GM21423 (cell line): ENCODE data around the gene ATXN1.
A peak's percentile ranks its signal among the peaks of the same experiment; 100 is the strongest.

Source experiments
- ATAC-seq: cut with Tn5 transposase; IDR thresholded peaks from one replicate; pipeline ENCODE4 v1.9.1; 2021; ENCODE audit warnings: mild to moderate bottlenecking, moderate library complexity; ENCODE audit not compliant: unreplicated experiment

ATXN1 gene

DNA sequence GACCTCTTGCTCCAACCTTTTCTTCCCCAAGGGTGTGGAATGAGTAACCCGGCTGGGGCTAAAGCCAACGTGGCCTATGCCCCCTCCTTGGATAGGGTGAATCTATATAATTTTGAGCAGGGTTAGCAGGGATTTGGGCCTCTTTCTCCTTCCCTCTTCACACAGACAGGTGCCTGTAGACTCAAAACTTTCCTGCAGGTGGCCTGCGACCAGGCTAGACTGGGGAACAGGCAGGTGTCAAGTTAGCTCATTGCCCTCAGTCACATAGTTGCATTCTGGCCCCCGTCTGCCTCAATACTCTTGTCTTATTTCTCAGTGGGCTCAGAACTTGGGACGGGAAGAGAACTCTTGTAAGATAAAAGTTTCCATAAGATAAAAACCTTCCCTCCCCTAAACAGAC lies 243.0 kb downstream of the ATXN1 start:
- ATAC-seq, result no peak

DNA sequence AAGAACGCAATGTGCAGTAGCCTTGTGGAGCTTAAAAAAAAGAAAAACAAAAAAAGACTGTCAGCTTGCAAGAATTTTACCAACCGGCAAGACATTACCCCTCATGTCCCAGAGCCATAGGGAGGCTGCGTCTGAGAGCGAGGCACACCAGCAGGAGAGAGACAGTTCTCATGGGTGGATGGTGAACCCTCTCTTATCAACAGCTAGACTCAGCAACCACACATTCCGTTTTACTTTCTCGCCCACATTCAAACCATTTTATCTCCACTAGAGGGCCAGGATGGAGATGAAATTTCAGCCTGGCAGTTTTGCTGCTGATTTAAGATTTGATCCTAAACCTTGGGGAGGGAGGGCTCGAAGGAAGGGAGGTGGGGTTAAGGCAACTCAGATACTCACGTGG lies 247.0 kb downstream of the ATXN1 start:
- no peak for ATAC-seq

DNA sequence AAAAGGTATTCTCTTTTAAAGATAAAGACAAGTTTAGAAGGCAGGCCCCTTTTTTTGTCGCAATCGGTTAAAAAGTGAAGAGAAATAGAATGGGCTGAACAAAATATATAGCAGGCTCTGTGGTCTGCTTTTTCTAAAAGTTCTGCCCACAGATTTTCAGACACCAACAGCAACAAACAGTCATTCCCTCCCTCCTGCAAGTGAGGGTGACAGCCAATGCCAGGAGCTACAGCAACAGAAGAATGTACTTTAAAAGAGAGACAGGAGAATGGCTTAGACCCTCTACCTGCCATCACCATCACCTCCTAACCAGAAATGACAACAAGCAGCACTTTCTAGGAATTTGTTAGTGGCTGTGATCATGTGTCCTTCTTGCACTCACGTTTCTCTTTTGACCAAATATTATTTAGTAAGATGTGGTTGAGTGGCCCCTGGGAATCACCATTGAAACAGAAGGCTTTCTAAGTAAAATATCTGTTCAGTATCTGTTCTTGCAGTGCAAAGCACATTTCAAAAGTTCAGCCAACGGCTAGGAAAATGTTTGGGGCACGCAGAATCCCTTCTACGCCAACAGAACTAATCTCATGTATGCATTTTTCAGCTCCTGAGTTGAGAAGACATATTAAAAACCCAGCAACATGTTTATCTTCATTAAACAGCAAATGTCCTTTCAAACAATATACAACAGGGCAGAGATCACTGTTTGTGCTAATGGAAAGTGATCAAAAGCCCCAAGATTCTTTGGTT lies 248.5 kb downstream of the ATXN1 start:
- ATAC-seq, result no peak

DNA sequence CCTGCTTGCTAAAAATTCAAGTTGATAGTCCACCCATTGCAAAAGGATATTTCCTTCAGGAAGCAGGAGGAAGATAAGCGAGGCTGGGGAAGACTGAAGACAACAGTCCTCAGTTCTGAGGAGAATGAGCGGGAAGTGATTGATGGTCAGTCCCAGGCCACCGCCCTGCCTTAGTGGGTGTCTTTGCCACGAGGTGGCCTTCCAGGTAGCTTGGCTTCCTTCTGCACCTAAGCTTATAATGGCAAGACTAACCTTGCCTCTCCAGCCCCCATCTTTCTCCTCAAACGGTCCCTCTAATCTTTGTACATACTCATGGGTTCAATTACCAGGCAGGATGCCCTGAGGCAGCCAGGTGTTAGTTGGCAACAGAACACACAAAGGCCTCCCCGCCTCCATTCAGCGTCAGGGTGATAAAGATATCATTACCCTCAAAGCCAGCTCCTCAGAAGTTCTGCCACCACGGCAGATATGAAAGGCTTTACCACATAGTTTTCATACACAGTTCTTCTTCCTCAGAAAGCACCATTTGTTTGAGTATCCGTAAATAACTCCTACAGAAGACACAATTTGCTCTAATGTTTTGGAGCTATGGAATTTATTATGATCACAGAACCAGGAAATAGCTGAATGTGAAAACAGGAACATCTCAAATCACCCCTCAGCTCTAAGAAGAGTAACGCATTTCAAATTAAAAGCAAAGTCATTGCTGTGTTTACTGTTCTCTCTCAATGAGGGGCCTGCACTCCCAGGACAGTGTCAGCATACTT lies 249.4 kb downstream of the ATXN1 start:
- peak; percentile 65 for ATAC-seq

DNA sequence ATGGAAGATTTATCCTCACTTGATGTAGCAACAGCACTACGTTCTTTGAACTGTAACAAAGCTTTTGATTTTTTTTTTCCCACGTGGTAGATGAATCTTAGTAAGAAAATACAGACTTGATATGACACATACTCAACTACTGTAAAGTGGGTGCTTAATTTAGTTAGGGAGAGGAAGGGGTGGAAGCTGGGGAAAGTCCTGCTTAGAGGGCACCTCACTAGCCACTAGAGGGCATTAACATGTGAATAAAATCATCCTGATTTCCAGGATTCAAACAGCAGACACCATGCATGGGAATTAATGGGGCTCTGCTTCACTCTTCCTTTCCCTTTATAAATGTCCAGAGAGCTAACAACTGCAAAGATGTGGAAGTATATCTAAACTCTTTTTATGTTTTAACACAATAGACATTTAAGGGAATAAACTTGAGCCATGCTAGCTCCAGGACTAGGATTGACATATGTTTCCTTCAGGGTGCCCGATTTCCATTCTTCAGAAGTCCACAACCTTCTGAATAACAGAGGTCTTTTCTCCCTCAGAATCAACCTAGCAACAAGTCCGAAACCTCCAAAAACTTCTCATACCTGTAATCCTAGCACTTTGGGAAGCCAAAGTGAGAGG lies 250.1 kb downstream of the ATXN1 start:
- no peak for ATAC-seq

DNA sequence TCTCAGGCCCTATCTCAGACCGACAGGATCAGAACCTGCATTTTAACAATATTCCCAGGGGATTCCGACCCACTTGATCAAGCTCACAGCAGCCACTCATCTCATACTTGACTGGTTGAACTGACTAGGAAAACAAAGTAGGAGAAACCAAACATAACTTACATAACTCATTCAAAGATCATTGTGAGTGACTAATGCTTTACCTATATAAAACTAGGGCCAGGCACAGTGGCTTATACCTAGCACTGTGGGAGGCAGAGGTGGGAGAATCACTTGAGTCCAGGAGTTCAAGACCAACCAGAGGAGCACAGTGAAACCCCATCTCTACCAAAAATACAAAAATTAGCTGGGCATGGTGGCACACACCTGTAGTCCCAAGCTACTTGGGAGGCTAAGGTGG lies 251.0 kb downstream of the ATXN1 start:
- no peak for ATAC-seq

DNA sequence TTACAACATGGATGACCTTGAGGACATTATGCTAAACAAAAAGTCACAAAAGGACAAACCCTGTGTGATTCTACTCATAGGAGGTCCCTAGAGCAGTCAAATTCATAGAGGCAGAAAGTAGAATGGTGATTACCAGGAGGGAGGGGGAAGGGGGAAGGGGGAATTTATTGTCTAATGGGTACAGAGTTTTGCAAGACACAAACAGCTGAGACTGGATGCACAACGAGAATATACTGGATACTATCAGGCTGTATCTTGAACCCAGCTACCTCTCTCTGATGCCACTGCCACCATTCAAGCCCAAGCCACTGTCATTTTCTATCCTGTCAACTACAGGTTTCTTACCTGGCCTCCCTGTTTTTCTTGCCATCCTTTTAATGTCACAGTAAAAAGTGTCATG lies 252.3 kb downstream of the ATXN1 start:
- no peak for ATAC-seq

DNA sequence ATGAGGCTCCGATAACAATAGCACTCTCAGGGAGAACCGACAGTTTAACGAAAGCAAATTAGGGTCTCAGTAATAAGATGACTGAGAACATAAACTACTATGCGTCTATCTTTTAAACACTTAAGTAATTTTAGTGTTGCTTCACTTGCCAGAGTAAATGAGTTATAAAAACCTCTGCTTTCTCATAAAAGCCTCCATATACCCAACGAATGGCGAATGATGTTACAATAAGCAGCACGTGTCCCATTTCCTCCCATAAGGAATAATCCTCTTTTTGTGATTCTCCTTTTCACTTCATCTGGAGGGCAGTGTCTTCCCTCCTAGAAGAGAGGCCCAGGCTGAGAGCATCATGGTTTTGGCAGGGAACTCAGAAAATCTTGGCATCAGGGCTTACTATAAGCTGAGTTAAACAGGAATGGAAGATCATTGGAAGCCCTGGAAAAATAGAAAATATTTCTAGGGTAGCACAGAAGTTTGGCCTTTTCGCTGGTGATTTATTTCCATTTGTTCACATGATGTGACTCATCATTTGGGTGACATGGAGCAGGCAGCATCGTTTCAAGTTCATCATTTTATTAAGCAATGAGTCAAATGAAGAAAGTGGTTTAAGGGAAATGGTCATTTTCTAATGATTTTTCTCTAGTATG lies 255.4 kb downstream of the ATXN1 start:
- no peak for ATAC-seq

DNA sequence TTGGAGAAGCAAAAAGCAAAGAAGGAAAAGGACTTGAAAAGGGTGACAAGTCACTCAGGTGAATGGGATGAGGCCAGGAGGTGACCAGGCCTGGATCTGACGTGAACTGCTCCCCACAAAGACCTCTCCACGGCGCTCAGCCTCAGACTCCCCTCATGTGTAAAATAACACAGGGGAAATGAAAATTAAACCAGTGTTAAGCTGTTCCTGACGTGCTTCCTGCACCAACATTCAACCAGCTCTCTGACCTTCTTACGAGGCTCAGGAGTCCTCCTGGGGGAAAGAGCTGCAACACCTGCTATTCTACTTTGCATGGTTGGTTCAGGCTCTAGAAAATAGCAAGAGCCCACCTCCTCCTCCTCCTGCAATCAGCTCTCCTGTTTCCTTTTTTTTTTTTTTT lies 256.7 kb downstream of the ATXN1 start:
- no peak for ATAC-seq

DNA sequence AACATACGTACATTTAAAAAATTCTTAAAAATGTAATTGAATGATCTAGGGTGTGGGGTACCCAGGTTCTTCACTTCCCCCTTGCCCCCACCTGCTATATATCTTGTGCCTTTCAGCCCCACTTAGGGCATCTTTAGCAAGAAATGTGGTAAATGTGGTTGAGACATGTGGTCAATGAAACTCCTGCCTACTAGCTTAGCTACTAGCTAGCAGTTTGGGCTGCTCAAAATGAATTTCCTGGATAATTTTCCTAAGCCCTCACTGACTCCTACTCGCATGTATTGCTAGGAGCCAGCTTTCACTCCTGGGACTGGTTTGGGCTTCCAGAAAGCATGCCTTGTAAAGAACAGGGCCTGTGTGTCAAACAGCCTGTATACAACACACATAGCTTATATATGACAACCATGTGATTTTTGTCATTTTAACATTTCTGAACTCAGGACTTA lies 257.3 kb downstream of the ATXN1 start:
- peak; percentile 77 for ATAC-seq

DNA sequence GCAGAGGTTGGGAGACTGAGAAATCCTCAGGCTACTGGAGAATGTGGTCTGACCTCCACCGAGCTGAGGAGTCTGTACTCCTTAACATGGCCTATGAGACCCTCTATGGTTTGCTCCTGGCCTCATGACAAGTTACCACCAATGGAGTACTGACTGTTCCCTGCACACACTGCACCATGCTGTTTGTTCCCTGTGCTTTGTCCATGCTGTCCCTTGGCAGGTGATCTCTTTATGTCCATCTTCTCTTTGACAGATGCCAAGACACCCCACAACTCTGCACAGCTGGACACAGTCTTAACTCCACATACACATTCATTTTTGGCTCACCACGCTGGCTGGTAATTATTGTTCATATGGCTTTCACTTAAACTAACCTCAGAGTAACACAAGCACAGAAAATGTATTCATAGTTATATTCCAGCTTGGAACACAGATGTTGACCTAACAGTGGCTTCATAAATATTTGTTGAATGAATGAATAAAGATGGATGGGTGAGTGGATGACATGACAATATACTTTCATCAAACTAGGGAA lies 258.0 kb downstream of the ATXN1 start:
- ATAC-seq, result no peak

DNA sequence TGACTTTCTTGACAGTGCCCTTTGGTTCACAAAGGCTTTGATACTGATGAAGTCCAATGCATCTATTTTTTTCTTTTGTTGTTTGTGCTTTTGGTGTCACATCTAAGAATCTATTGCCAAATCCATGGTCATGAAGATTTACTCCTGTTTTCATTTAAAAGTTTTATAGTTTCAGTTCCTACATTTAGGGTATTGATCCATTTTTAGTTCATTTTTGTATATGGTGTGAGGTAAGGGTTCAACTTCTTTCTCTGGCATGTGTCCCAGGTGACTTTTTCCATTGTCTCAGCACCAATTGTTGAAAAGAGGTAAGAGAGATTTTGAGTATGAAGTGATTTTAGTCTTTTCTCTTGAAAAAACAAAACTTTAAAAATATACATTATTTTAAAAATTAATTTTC lies 262.3 kb downstream of the ATXN1 start:
- no peak for ATAC-seq

DNA sequence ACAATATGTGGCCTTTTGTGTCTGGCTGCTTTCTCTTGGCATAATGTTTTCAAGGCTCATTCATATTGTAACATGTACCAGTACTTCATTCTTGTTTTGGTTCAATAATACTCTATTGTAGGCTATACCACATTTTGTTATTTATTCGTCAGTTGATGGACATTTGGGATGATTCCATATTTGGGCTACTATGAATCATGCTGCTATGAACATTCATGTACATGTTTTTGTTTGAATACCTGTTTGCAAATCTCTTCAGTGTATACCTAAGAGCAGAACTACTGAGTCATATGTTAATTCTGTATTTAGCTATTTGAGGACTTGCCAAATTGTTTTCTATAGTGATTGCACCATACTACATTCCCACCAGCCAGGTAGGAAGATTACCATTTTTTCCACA lies 263.0 kb downstream of the ATXN1 start:
- ATAC-seq, result no peak

DNA sequence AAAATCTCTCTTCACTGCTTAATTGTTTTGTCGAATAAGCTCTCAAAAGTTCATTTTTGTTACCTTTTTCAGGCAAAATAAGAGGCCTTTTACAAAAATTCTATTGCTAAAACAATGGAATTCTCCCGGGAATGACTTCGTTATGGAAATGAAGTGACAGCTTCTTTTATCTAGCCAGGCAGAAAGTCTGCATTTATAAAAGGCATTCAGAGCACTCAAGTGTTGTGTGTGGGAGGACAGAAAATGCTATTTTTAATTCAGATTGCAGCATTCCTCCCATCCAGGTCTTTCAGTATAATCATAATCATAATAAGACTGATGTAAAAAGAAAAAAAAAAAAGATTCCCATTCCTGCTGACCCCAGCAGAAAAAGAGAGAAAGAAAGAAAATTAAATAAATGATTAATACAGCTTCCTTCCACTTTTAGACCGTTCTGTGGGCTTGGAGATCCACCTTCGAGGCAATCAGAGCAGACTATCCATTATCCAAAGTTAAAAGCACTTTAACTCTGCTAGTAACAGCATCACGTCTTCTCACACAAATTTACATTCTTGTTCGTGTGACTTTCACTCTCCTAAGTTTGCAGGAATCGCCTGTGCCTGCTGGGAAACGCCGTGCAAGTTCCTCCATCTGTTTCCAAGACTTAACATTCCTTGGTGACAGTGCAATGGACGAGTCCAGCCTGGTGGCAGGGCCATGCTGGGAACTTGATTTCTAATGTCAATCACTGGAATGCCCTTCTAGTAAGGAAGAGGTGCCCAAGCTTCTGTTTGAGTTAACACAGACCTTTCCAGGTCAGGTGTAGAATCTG lies 264.1 kb downstream of the ATXN1 start:
- no peak for ATAC-seq

DNA sequence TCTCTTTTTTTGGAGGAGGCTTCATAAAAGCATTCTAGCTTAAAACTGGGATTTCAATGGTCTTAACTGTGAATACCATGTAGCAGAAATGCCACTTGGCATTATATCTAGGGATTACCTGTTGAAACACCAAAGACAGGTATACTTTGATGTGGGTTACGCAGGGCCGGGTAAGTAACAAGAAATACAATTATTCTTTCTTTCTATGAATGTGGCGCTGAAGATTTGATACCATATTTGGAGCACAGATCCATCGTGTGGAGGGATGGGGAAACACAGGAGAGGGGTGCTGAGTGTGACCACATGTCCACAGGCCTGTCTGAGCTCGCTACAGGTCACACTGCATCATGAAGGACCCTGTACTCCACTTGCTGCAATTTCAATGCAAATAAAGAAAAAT lies 265.1 kb downstream of the ATXN1 start:
- ATAC-seq, result no peak

DNA sequence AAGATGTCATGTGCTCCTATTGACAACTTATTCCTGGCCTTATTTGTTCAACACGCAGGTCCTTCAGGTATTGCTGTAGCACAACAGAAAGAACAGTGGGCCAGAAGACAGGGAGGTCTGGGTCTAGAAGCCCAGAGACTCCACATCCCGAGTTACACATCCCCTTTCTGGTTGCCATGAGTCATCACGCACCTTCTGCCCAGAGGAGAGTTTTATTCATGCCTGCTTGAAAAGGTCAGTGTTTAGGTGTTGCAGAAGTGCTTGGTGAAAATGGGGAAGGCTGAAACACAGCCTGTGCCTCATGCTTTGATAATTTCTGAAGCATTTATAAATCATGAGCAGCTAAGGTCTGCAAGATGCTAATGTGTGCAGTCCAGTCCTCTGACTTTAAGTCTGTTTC lies 266.5 kb downstream of the ATXN1 start:
- ATAC-seq, result peak; percentile 91

DNA sequence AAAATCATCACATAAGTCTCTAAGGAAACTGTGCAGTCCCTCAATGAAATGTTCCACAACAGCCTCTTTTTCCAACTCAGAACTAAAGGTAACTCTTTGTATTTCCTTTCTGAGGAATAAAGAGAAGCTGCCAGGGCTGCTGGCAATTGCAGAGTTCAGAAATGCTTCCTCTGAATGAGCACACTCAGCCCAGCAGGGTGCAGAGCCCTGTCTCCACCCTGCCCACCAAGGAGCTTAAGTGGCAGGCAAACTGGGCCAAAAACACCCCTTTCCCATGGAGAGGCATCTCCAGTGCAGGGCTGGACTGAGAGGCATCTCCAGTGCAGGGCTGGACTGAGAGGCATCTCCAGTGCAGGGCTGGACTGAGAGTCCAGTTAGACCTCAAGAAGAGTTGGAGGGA lies 267.5 kb downstream of the ATXN1 start:
- no peak for ATAC-seq

DNA sequence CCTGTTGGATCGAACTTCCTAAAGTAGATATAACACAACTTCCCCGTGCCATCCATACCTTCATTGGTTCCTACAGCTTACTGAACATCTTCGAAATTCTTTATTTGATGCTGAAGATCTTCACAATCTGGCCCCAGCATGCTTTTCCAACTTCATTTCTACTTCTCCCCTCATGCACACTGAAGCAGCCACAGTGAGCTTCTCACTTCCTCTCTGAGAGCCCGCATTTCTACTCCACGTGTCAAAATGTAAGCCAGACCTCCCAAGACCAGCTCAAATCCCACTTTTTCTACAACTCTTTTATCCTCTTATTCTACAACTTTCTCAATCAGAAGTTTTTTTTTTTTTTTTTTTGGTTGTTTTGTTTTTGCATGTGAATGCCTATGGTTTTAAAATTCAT lies 268.1 kb downstream of the ATXN1 start:
- ATAC-seq, result no peak

DNA sequence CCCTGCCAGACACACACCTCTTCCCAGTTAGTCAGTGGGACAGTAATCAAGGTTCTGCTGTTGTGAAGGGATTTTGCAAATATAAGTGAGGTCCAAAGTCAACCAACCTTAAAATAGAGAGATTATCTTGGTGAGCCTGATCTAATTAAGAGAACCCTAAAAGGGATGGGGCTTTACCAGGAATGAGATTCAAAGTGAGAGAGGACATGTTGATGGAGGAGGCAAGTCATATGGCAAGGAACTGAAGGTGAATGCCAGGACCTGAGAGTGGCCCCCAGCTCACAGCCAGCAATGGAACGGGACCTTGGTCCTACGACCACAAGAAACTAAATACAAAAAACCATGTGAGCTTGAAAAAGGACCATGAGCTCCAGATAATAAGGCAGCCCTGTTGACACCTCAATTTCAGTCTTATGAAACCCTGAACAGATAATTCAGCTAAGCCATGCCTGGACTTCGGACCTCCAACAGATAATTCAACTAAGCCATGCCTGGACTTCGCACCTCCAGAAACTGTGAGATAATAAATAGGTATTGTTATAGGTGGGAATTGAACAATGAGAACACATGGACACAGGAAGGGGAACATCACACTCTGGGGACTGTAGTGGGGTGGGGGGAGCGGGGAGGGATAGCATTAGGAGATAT lies 269.5 kb downstream of the ATXN1 start:
- no peak for ATAC-seq

DNA sequence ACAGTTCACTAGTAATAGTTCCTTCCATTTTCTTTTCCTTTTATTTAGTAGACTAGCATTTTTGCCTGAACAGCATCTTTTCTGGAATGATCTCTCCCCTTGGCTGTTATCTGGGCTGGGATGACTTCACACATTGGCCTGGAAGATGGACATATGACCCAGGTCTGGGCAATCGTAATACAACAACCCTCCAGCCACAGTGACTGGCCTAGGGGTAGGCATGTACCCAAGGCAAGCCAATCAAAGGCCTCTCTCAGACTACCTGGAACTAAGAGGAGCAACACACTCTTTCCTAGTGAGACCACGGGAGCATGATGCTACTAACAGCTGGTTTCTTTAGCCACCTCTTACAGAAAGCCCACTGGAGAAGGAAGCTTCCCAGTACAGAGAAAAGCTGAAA lies 270.6 kb downstream of the ATXN1 start:
- no peak for ATAC-seq
